H1 (cell line): Measurements from ENCODE around the gene ACBD6. TPM values are rescaled to one million over a fixed set of nuclear protein-coding genes. Genes with fewer than 3 reads are reported as not detected.

Source experiments
- CTCF ChIA-PET: fragments of 300-600 bp; sonication (Branson Sonifier 250); formaldehyde crosslinking; loops from one replicate; lab custom pipeline; 2021; ENCODE audit not compliant: partially characterized antibody; lab: Charles Lee
- POLR2A ChIA-PET: fragments of 300-600 bp; sonication (Branson Sonifier 250); formaldehyde crosslinking; loops from one replicate; lab custom pipeline; 2021; ENCODE audit warnings: inconsistent platforms; ENCODE audit not compliant: partially characterized antibody; lab: Charles Lee
- DNase-seq, 2 experiments: peaks; one replicate each; pipeline versions ENCODE4 v3.0.0 to v3.0.0-alpha.2; 2010 to 2022; ENCODE audit warnings: low spot score in 2 of 2, low read depth in 1 of 2, mixed read lengths in 1 of 2
- FAIRE-seq: peaks from 2 replicates; lab custom pipeline; 2011; peaks lifted over from hg19 to GRCh38; lab: Jason Lieb, UNC
- H2AFZ ChIP-seq: 2 replicates; pipeline ENCODE4 v1.8.1; 2012; ENCODE audit warnings: low read length, inconsistent platforms
- H2AK5ac ChIP-seq: 2 replicates; pipeline ENCODE4 v1.6.1; 2013; ENCODE audit warnings: low read depth, low read length
- H2BK120ac ChIP-seq: replicated peaks from 2 replicates; pipeline ENCODE3; 2013; ENCODE audit warnings: low read depth, low read length, inconsistent platforms
- H2BK12ac ChIP-seq: 2 replicates; pipeline ENCODE4 v1.6.1; 2013; ENCODE audit warnings: low read depth, low read length
- H2BK15ac ChIP-seq: 2 replicates; pipeline ENCODE4 v1.6.1; 2013; ENCODE audit warnings: low read length
- H2BK20ac ChIP-seq: 2 replicates; pipeline ENCODE4 v1.6.1; 2013; ENCODE audit warnings: low read length
- H2BK5ac ChIP-seq: 2 replicates; pipeline ENCODE4 v1.6.1; 2013; ENCODE audit warnings: low read depth, low read length
- H3K14ac ChIP-seq: 2 replicates; pipeline ENCODE4 v1.6.1; 2013; ENCODE audit warnings: inconsistent platforms; ENCODE audit not compliant: insufficient read length
- H3K18ac ChIP-seq: 2 replicates; pipeline ENCODE4 v1.6.1; 2013; ENCODE audit warnings: low read length; ENCODE audit errors: extremely low read depth
- H3K23ac ChIP-seq: 2 replicates; pipeline ENCODE4 v1.6.1; 2013; ENCODE audit warnings: inconsistent platforms; ENCODE audit not compliant: insufficient read length
- H3K23me2 ChIP-seq: 2 replicates; pipeline ENCODE4 v1.6.1; 2013; ENCODE audit warnings: low read depth, low read length
- H3K27ac ChIP-seq: 2 replicates; pipeline ENCODE4 v1.6.1; 2011; ENCODE audit warnings: low read depth, low read length, inconsistent platforms
- H3K27me3 ChIP-seq, 4 experiments: replicated peaks in 1 of 4; 1 replicate in 1 of 4; 2 replicates in 3 of 4; pipeline versions ENCODE4 v1.6.1 to v1.8.1; 2011 to 2013; ENCODE audit warnings: low read length in 3 of 4, mild to moderate bottlenecking in 3 of 4, inconsistent platforms in 2 of 4, mixed read lengths in 2 of 4, moderate library complexity in 1 of 4; ENCODE audit not compliant: control insufficient read depth in 3 of 4, insufficient read depth in 3 of 4; ENCODE audit errors: extremely low read depth in 1 of 4
- H3K36me3 ChIP-seq, 4 experiments: 2 replicates each; pipeline versions ENCODE4 v1.6.1 to v1.8.1; 2011 to 2013; ENCODE audit warnings: mild to moderate bottlenecking in 4 of 4, low read length in 3 of 4, moderate library complexity in 2 of 4, control low read depth in 1 of 4, inconsistent platforms in 1 of 4; ENCODE audit not compliant: insufficient read depth in 4 of 4, control insufficient read depth in 2 of 4
- H3K4ac ChIP-seq: replicated peaks from 2 replicates; pipeline ENCODE3; 2013; ENCODE audit warnings: low read length, low read depth, mixed read lengths, inconsistent platforms; ENCODE audit not compliant: insufficient read length
- H3K4me1 ChIP-seq, 4 experiments: replicated peaks in 1 of 4; 1 replicate in 1 of 4; 2 replicates in 3 of 4; pipeline versions ENCODE4 v1.6.1 to v1.8.1; 2011 to 2013; ENCODE audit warnings: low read length in 3 of 4, inconsistent platforms in 2 of 4, mixed read lengths in 1 of 4; ENCODE audit not compliant: insufficient read depth in 4 of 4, control insufficient read depth in 3 of 4
- H3K4me2 ChIP-seq, 2 experiments: 2 replicates each; pipeline versions ENCODE4 v1.6.1 to v1.8.1; 2011 to 2013; ENCODE audit warnings: low read depth in 2 of 2, low read length in 2 of 2, control low read depth in 1 of 2, inconsistent platforms in 1 of 2, mild to moderate bottlenecking in 1 of 2; ENCODE audit not compliant: insufficient read depth in 1 of 2
- H3K4me3 ChIP-seq, 4 experiments: fragments of 200-600, 300-600 bp in 1 of 4; sonication (generic), shearing (Covaris generic), sonication (Bioruptor Twin) in 1 of 4; 2 replicates each; pipeline versions ENCODE4 v1.5.1 to v1.8.1; 2011 to 2016; ENCODE audit warnings: low read length in 4 of 4, low read depth in 3 of 4, control low read depth in 2 of 4, inconsistent platforms in 2 of 4, mild to moderate bottlenecking in 2 of 4, mixed read lengths in 1 of 4, moderate library complexity in 1 of 4; ENCODE audit not compliant: insufficient read depth in 2 of 4; ENCODE audit errors: extremely low read depth in 1 of 4
- H3K56ac ChIP-seq: replicated peaks from 2 replicates; pipeline ENCODE3; 2013; ENCODE audit warnings: low read depth, mild to moderate bottlenecking, mixed read lengths, low read length, inconsistent platforms; ENCODE audit not compliant: insufficient read length
- H3K79me1 ChIP-seq: 2 replicates; pipeline ENCODE4 v1.6.1; 2013; ENCODE audit warnings: low read depth, low read length, control low read depth
- H3K79me2 ChIP-seq, 2 experiments: 2 replicates each; pipeline versions ENCODE4 v1.6.1 to v1.8.1; 2012 to 2013; ENCODE audit warnings: low read length in 2 of 2, mild to moderate bottlenecking in 2 of 2, inconsistent platforms in 1 of 2; ENCODE audit not compliant: insufficient read depth in 2 of 2, control insufficient read depth in 1 of 2
- H3K9ac ChIP-seq, 4 experiments: replicated peaks in 1 of 4; 1 replicate in 1 of 4; 2 replicates in 3 of 4; pipeline versions ENCODE4 v1.6.1 to v1.8.1; 2011 to 2013; ENCODE audit warnings: low read depth in 3 of 4, low read length in 3 of 4, control low read depth in 2 of 4, mild to moderate bottlenecking in 2 of 4, moderate library complexity in 2 of 4, inconsistent platforms in 1 of 4; ENCODE audit errors: extremely low read depth in 1 of 4
- H3K9me3 ChIP-seq, 2 experiments: 2 replicates each; pipeline versions ENCODE4 v1.6.1 to v1.8.1; 2012 to 2013; ENCODE audit warnings: mild to moderate bottlenecking in 2 of 2, moderate library complexity in 2 of 2, control low read depth in 1 of 2, inconsistent platforms in 1 of 2, low read depth in 1 of 2, low read length in 1 of 2, mixed read lengths in 1 of 2; ENCODE audit not compliant: insufficient read depth in 2 of 2
- H4K20me1 ChIP-seq, 2 experiments: replicated peaks in 1 of 2; 2 replicates each; pipeline versions ENCODE3 to v1.8.1; 2011 to 2013; ENCODE audit warnings: inconsistent platforms in 2 of 2, low read length in 2 of 2, mild to moderate bottlenecking in 1 of 2; ENCODE audit not compliant: insufficient read depth in 2 of 2, control insufficient read depth in 1 of 2
- H4K5ac ChIP-seq: 2 replicates; pipeline ENCODE4 v1.6.1; 2013; ENCODE audit warnings: low read length, low read depth, mixed read lengths, inconsistent platforms; ENCODE audit not compliant: insufficient read length
- H4K8ac ChIP-seq: 2 replicates; pipeline ENCODE4 v1.8.0; 2013; ENCODE audit warnings: mild to moderate bottlenecking, moderate library complexity, low read length, inconsistent platforms; ENCODE audit not compliant: insufficient read depth; ENCODE audit errors: extremely low read depth
- H4K91ac ChIP-seq: replicated peaks from 2 replicates; pipeline ENCODE3; 2013; ENCODE audit warnings: low read length, mixed read lengths, inconsistent platforms; ENCODE audit not compliant: insufficient read length
- BACH1 ChIP-seq: IDR thresholded peaks from 2 replicates; pipeline ENCODE4 v1.6.1; 2012; ENCODE audit warnings: low read length, improper control_type of control experiment
- CBX5 ChIP-seq: fragments of 300-800, 300-1000 bp; sonication (generic); IDR thresholded peaks from 2 replicates; pipeline ENCODE4 v1.7.1; 2016; ENCODE audit warnings: antibody characterized with exemption, low read length, low read depth
- CEBPB ChIP-seq: IDR thresholded peaks from 2 replicates; pipeline ENCODE4 v1.6.1; 2012; ENCODE audit warnings: low read depth, low read length
- HDAC2 ChIP-seq, 2 experiments: fragments of 300-600 bp in 1 of 2; sonication (generic) in 1 of 2; IDR thresholded peaks; 2 replicates each; pipeline ENCODE4 v1.6.1; 2011 to 2012; ENCODE audit warnings: low read depth in 2 of 2, low read length in 2 of 2, mild to moderate bottlenecking in 2 of 2, moderate library complexity in 2 of 2, borderline replicate concordance in 1 of 2, inconsistent platforms in 1 of 2
- JUN ChIP-seq: IDR thresholded peaks from 2 replicates; pipeline ENCODE4 v1.6.1; 2011; ENCODE audit warnings: low read depth, mild to moderate bottlenecking, improper control_type of control experiment, low read length
- POLR2AphosphoS5 ChIP-seq: IDR thresholded peaks from 2 replicates; pipeline ENCODE4 v1.6.1; 2011; ENCODE audit warnings: low read depth, low read length
- POU5F1 ChIP-seq: IDR thresholded peaks from 2 replicates; pipeline ENCODE4 v1.6.1; 2011; ENCODE audit warnings: low read depth, mild to moderate bottlenecking, low read length, moderate library complexity
- RXRA ChIP-seq: IDR thresholded peaks from 2 replicates; pipeline ENCODE4 v1.6.1; 2011; ENCODE audit warnings: low read depth, mild to moderate bottlenecking, low read length, moderate library complexity; ENCODE audit not compliant: insufficient read depth
- SIX5 ChIP-seq: IDR thresholded peaks from 2 replicates; pipeline ENCODE4 v1.6.1; 2011; ENCODE audit warnings: mild to moderate bottlenecking, low read depth, low read length
- WGBS, 2 experiments: shearing (Covaris generic) in 1 of 2; methylation state at CpG; one replicate each; pipeline versions ENCODE4 v1.1.6 to v1.1.7; 2013 to 2015; ENCODE audit warnings: low lambda C conversion rate in 2 of 2, mixed read lengths in 2 of 2, inconsistent platforms in 1 of 2, low coverage in 1 of 2, missing lambda C conversion rate in 1 of 2; ENCODE audit not compliant: insufficient replicate concordance in 2 of 2, insufficient coverage in 1 of 2, insufficient read length in 1 of 2; ENCODE audit errors: extremely low coverage in 1 of 2, missing lambda C conversion rate in 1 of 2; 5-methylcytosine and 5-hydroxymethylcytosine counted together
- polyA plus RNA-seq, 7 experiments: library from polyadenylated mRNA; depleted of rRNA in 3 of 7; stranded (reverse) in 5 of 7; unstranded in 2 of 7; fragments of >200 nt in 5 of 7; fragments of 200-250 nt in 2 of 7; gene quantifications; 1 replicate in 5 of 7; 2 replicates in 1 of 7; 4 replicates in 1 of 7; pipeline versions ENCODE4 v1.2.1 to v1.2.3, GENCODE V29; 2011 to 2013; ENCODE audit warnings: missing spikeins in 2 of 7, mixed read lengths in 2 of 7
- total RNA-seq: library from RNA; stranded (reverse); fragmentation: NEBNext Ultra II Directional; extraction: Animal tissue kit (Norgen Biotek cat#: 25700); gene quantifications from 2 replicates; pipeline ENCODE4 v1.2.1, GENCODE V29; 2021

ACBD6 gene
- total and polyA plus RNA-seq, 2 of the 8 experiments (the other 6 are each of a cell fraction or from before 2014, with no cell fraction given), result 52.0 to 67.7 TPM

DNA sequence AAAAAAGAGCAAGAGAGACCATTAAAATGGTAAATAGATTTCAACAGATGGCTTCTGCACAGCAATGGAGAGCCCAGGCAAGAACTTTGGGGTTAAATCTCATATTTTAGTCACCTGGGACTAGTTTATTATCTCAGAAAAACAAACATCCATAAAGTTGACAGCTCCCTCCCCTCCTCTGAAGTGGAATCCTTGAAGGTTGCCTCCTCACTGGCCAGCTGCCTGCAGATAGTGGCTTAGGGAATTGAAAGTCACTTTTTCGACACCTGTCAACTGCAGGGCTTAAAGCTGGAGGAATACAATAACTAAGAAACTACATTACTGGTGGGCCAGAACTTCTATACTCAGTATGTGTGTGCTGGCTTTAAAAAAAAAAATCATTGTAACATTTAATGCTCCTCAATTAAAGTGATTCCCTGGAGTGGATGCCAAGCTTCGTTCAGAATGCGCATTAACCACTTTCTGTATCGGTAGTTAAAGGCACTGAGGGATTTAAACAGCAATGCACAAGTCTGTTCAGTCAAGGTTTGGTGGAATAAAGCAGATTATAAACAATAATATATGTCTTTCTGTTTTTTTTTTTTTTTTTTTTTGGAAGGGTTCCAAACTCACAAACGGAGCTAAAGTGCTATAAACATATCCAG lies 219.9 kb downstream of the ACBD6 start:
- Histone ChIP-seq H3K27ac (no peak overlapping the region), H3K9me3 (no peaks in the 10 kb centered on the region), H3K9ac (no peak overlapping the region), H2AFZ (no peak overlapping the region), H3K79me1 (no peaks in the 10 kb centered on the region), H4K20me1 (no peaks in the 10 kb centered on the region), H2BK20ac (no peak overlapping the region), H3K18ac (no peak overlapping the region), H3K14ac (no peak overlapping the region), H3K4me3 (no peak overlapping the region), H3K79me2 (no peaks in the 10 kb centered on the region)
- FAIRE-seq, result no peak
- 88% methylated on average over 4 of the region's 5 CpGs; no CpG with 5 or more reads in 1 of the 2 experiments for WGBS, 2 experiments
- TF ChIP-seq CEBPB (no peak), SIX5 (no peak), HDAC2 (IDR thresholded peaks at IDR 0.05; ENCODE audit: borderline replicate concordance in 1 of 2, low read depth in 2 of 2, low read length in 2 of 2) (no peak), BACH1 (no peak), JUN (no peak), POLR2AphosphoS5 (no peak), RXRA (no peak), CBX5 (no peak), POU5F1 (no peak)
- TF ChIP-seq, all 59 proteins: peak for 0
- peaks cover 0 to 8% (median 5%) of the 10 kb centered on the region in 4 experiments; a peak in 6 of 7 replicates for H3K4me1 ChIP-seq
- no peaks in the 10 kb centered on the region for H3K23me2 ChIP-seq
- ChIA-PET CTCF (interaction anchor here (0.6 to 9.2 kb wide), 6 partner anchors 11 to 103 kb away, joined by 3 to 77 read pairs (median 4); no protein-coding TSS in a partner anchor), POLR2A (interaction anchor here (1.3 to 2.8 kb wide), 2 partner anchors 10 to 23 kb away, joined by 3 to 14 read pairs; no protein-coding TSS in a partner anchor)
- H2AK5ac ChIP-seq, result no peak overlapping the region
- no peak overlapping the region for H2BK5ac ChIP-seq
- no peak for DNase-seq
- no peak overlapping the region for H3K4ac ChIP-seq
- no peak overlapping the region for H4K5ac ChIP-seq
- H4K8ac ChIP-seq, result no peak overlapping the region
- H2BK12ac ChIP-seq, result no peak overlapping the region
- no peak overlapping the region for H2BK120ac ChIP-seq
- H3K36me3 ChIP-seq, result no peaks in the 10 kb centered on the region
- H3K23ac ChIP-seq, result no peak overlapping the region
- no peaks in the 10 kb centered on the region for H3K27me3 ChIP-seq
- H4K91ac ChIP-seq, result no peak overlapping the region
- no peak overlapping the region for H3K56ac ChIP-seq
- no peak overlapping the region for H3K4me2 ChIP-seq
- H2BK15ac ChIP-seq, result no peak overlapping the region
